ENCODE results near the gene PRKG1.

DNA sequence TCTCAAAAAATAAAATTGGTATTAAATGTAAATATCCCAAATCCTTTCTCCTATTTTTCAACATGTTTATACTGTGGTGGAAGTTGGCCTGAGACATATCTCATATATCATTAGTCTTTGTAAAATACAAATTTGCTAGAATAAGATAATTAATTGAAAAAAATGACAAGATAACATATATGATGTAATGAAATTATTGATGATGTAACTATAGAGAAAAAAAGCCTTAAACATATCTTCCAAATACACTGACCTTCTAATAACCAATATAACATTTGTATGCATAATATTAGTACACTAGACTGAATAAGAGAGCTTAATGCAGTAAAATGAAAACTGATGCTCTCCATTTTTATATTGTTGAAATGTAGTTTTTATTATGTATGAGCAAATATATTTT is 104.3 kb downstream of the PRKG1 start:
- TF ChIP-seq, protein P1, sequence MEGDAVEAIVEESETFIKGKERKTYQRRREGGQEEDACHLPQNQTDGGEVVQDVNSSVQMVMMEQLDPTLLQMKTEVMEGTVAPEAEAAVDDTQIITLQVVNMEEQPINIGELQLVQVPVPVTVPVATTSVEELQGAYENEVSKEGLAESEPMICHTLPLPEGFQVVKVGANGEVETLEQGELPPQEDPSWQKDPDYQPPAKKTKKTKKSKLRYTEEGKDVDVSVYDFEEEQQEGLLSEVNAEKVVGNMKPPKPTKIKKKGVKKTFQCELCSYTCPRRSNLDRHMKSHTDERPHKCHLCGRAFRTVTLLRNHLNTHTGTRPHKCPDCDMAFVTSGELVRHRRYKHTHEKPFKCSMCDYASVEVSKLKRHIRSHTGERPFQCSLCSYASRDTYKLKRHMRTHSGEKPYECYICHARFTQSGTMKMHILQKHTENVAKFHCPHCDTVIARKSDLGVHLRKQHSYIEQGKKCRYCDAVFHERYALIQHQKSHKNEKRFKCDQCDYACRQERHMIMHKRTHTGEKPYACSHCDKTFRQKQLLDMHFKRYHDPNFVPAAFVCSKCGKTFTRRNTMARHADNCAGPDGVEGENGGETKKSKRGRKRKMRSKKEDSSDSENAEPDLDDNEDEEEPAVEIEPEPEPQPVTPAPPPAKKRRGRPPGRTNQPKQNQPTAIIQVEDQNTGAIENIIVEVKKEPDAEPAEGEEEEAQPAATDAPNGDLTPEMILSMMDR (IDR thresholded peaks at IDR 0.05; ENCODE audit: low read depth, low read length) = no peak
- no peak for TF ChIP-seq EZH2phosphoT487 (IDR thresholded peaks at IDR 0.05; ENCODE audit: low read depth)

All from OCI-LY3 (cell line).